Activated CD4-positive, alpha-beta T cell treated with anti-CD3 and anti-CD28 coated beads, Interleukin-2, amount 50 U/mL, for 1 hour (primary cell): ENCODE measurements around the gene SERPINA4.
"Not testable (repeated sequence)": the region's sequence is repeated elsewhere in the genome, so short reads cannot be mapped to it uniquely, and the experiment has no call there.

Source experiments
- DNase-seq: peaks from one replicate; pipeline ENCODE4 v3.0.0-alpha.2; 2020

SERPINA4 gene

DNA sequence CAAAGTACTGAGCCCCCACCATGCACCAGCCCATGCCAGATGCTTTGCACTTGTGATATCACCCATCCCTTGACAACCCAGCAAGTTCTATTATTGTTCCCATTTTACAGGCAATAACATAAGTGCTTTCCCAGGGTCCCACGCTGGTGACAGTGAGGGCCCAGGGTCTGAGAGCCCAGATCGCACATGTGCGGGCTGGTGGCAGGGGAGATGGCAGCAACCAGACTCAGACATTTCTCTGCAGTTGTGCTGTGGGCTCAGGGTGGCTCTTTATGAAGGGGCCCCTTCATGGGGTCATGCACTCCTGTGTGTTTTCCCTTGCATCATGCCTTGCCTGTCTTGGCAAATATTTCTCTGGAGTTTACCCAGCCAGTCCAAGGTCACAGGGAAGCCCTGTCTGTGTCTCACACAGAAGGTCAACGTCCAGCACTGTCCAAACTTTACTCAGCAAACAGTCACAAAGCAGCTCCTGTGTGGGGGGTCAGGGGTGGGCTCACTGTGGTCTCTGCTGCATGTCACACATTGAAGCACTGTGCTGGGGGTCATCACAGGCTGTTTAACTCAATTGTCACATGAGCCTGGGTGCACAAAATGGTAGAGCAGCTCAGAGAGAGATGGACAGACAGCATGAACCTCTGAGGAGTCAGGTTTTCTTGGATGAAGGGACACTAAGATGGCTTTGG, 32.6 kb downstream of the SERPINA4 start:
- DNase-seq, result no peak

DNA sequence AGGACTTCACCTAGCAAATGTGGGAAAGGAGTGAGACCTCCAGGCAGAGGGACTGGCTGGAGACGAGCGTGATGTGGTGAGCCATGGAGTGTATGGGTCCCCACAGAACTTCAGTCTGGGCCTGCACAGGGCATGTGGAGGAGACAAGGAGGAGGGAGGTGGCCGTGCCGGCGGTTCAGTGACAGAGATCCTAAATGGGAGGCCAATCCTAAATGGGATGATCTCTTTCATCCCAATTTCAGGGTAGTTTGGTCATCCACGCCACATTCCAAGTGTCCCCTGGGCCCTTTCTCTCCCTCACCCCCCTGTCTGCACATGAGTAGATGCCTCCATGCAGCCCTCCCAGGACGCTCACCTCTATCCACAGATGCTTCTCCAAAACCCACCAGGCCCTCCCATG, 33.2 kb downstream of the SERPINA4 start:
- no peak for DNase-seq

DNA sequence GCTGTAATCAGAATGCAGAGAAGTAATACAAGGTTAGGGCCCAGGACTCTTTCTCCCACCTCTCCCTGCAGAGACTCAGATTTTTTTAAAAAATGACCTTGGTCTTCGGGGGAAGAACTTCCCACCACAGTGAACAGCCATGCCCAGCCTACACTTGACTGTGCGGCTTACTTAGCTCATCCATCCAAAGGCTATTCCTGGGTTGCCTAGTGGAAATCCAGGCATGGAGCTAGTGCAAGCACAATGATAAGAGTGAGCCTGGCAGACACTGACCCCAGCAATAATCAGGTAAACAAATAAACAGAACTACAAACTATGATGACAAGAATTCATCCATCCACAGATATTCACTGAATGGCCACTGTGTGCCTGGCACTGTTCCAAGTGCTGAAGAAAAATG, 34.7 kb downstream of the SERPINA4 start:
- no peak for DNase-seq

DNA sequence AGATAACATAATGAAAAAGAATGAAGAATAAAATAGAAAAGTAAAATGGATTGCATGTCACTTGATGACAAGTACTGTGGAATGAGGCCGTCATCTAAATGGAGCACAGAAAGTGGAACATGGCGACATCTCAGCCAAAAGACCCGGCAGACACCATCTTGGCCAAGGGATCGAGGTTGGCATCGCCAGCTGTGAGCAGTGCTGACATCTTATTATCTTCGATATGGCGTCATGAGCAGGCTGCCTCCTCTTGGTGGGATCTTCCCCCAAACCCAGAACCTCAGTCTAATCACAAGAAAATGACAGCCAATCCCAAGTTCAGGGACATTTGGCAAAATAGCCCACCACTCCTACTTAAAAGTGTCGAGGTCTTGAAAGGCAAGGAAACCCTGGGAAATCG, 35.1 kb downstream of the SERPINA4 start:
- no peak for DNase-seq

DNA sequence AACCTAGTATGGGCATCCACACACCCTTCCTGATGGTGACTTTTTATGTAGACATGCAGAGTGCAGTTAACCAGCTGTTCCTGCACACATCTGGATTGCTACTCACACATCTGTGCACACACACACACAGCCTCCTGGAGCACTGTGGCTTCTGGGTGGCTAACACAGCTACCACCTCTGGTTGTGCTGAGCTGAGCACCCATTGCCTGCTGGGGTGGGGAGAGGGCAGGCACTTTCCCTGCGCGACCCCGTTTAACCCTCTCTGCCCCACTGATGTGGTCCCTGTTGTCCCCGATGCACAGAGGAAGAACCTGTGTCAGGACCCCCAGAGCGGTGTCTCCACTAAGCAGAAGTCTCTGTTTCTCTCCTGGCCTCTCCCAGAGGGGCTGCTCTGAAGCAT, 36.5 kb downstream of the SERPINA4 start:
- DNase-seq, result no peak

DNA sequence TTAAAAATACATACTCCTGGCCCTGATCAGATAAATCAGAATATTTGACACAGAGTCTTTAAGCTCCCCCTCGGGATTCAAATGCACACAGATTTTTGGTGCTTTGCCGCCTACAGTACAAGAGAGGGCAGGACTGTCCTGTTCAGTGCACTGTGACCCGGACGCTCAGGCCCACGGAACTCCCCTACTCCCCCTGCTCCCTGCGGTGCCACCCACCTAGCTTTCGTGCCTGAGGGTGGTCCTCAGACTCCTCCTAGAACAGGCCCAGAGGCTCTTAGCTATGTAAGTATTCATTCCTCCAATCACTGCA, 37.2 kb downstream of the SERPINA4 start:
- DNase-seq, result no peak

DNA sequence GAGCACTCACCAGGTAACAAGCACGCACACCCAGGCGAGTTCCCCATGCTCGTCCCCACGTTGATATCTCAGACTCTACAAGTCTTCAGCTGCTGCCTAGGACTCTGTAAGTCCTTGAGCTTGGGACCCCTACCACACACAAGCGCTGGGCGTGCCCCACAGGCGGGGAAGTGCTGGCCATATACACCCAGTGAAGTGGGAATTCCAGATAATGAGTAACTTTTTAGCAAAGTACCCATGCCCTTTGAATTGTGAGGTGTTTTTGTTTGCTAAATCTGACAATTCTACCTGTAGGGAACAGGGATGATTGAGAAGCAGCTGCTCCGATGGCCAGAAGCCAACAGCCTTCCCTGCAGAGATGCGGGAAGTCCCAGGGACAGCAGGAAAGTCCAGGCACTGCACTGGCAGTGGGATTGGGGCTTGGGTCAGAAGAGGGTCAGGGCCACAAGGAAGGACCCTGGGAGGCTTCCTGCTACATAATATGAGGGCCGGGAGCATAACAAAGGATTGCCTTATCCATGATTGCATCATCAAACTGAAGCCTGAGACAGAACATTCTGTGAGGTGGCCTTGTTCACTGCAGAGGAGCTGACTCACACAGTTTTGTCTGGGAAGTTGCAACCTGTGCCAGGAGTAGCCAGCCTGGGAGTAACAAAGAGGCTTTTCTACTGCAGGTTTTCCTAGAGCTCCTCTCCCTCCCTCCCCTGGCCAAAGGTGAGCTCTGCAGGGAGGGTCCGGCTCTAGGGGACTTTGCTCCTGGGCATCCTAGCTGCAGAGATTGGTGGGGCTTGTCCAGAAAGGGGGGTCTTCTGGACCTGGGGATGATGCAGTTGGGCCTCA, 37.8 kb downstream of the SERPINA4 start:
- DNase-seq, result no peak

DNA sequence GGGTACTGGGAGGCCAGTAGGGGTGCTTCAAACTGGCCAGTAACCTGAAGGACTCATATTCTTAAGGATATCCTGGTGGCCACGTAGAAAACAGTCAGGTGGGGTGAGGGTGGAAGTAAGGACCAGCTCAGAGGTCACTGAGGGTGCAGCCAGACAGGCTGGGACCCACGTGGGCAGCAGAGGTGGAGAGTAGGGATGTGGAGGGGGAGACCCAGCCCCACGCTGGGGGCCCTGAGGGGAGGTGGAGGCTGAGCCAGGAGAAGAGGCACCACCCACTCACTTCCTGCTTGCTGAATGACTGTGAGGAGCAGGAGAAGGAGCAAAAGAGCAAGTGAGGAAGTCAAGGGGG, 38.4 kb downstream of the SERPINA4 start:
- DNase-seq, result no peak

DNA sequence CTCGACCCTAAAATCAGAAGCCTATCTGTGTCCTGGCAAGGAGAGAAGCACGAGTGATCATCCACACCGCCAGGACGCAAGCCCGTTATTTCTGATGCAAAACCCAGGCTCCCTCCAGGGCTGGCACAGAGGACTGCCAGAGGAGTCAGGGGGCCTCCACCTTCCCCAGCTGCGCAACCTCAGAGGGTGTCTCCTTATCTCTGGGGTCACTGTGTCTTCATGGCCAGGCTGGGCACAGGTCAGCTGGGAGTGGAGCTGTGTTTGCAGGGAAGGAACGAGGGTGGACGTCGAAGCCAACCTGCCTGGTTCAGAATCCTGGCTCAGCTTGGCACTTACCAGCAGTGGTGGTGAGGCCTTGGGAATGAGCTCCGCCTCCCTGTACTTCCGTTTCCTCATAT, 38.9 kb downstream of the SERPINA4 start:
- DNase-seq, result no peak

DNA sequence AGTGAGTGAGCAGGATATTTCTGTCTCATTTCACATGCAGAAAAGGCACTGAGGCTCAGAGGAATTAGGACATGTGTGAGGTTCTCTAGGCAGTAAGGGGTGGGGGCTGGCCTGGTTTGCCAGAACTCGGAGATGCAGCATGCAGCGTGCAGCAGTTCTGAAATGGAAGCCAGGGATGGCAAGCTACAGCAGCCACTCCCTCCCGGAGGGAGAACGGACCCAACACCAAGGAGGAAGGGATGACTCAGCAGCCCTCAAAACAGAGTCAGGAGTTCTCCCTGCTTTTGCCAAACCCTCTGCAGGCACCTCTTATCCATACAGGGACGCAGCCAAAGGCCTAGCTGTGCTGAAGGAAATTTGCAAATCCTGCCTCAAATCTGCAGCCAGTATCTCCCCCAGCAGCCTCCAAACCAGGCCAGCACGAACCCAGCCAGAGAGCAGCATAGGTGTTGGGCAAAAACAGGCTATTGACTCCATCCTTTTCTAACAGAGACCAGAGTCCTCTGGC, 40.7 kb downstream of the SERPINA4 start:
- no peak for DNase-seq

DNA sequence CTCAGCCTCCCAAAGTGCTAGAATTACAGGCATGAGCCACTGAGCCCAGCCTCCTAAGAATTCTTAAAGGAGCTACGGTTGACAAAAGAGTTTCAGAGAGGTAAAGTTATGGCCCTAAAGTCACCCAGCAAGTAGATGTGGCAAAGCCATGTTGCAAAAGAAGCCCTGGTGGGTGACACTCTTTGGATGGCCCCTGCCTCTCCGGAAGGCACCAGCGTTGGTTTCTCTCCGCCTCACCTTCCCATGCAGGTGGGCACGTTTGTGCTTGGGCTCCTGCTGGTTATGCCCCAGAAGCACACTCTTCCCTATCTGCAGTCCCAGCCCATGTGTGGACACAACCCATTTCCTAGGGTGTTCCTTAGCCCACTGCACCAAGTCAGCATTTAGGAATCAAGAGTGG, 41.5 kb downstream of the SERPINA4 start:
- DNase-seq, result no peak

DNA sequence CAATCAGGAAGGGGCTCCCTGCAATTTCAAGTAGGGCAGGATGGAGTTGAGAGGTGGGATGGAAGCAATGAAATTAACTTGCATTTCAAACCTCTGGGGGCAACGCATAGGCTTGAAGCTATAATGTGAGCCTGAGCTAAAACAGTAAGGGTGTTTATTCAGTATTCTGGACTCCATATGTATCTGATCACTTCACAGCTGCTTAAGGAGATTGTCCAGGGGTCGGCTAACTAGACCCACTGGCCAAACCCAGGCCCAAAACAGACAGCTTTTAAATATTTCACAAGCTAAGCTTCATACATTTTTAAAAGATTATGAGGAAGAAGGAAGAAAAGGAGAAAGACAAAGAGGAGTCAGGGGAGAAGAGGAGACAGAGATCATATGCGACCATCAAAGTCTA, 44.1 kb downstream of the SERPINA4 start:
- no peak for DNase-seq

DNA sequence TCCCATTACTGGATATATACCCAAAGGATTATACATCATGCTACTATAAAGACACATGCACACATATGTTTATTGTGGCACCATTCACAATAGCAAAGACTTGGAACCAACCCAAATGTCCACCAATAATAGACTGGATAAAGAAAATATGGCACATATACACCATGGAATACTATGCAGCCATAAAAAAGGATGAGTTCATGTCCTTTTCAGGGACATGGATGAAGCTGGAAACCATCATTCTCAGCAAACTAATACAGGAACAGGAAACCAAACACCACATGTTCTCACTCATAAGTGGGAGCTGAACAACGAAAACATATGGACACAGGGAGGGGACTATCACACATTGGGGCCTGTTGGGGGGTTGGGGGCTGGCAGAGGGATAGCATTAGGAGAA, 47.7 kb downstream of the SERPINA4 start:
- not testable (repeated sequence) for DNase-seq

DNA sequence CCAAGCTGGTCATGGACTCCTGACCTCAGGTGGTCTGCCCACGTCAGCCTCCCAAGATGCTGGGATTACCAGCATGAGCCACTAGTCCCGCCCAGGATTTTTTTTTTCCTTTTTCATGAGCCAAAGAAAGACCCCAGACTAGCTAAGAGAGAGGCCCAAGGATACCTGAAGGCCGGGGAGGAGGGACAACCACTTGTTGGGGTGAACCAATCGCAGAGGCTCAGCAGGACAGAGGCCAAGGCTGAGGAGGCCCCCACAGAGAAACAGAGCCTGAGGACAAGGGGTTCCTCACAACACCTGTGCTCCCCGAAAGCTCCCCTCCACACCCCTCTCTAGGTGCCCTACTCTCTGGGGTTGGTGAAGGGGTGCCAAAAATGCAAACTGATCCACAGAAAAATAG, 49.9 kb downstream of the SERPINA4 start:
- DNase-seq, result no peak

DNA sequence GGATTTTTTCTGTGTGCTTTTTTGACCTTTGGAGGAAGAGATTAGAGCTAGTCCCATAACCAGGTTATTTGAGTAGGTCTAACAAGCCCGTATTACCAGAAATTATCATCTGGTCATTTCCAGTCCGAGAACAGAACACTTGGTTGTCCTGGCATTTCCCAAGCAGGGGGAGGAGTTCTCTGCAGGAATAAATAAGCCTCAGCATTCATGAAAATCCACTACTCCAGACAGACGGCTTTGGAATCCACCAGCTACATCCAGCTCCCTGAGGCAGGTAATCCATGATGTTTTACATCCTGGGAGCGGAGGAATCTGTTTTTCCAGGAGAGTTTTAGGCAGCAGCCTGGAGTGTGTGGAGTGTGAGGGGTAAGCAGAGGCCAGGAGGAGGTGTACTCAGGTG, 50.9 kb downstream of the SERPINA4 start, which contains the start of gene SERPINA3:
Gene SERPINA3, plus strand, starts transcription at position 218 of the 400 bp plus-strand sequence. CDS start 2,051 bp downstream, outside the sequence.
- DNase-seq, result no peak

DNA sequence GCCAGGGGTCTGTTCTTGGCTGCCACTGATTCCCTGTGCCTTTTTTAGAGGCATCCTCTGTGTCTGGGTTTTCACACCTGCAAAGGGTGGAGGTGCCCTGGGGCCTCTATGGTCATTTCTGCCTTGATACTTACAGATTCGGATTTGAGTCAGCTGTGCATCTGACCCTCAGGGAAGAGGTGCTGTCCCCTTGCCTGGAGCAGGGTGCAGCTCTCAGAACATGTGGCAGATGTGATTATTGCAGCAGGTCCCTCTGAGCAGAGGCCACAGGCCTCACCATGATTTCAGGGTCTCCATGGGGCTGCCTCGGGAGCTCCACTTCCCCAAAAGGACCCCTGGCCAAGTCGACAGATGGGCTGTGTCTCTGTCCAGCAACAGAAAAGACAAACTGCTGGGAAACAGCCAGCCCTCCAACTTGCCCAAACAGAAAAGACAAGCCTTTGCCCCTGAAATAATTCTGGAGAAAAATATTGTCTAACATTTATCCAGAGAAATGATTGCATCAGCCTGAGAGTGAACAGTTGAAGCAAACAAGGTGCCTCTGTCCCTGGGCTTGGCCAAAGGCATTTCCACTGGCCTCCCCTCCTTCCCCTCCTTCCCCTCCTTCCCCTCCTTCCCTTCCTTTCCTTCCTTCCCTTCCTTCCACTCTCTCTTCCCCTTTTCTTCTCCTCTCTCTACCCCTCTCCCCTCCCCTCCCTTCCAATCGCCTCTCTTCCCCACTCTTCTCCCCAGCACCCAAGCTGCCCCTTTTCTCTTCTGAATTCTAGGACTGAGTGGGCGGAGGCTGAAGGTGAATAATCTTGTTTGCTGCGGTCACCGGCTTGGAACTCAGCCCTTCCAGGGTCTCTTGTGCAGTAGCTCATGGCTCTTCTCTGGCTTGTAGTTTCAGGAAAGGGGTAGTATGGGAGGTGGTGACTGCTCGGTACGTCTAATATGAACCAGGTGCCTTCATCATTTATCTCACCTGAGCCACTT, 51.6 kb downstream of the SERPINA4 start:
- DNase-seq, result no peak

DNA sequence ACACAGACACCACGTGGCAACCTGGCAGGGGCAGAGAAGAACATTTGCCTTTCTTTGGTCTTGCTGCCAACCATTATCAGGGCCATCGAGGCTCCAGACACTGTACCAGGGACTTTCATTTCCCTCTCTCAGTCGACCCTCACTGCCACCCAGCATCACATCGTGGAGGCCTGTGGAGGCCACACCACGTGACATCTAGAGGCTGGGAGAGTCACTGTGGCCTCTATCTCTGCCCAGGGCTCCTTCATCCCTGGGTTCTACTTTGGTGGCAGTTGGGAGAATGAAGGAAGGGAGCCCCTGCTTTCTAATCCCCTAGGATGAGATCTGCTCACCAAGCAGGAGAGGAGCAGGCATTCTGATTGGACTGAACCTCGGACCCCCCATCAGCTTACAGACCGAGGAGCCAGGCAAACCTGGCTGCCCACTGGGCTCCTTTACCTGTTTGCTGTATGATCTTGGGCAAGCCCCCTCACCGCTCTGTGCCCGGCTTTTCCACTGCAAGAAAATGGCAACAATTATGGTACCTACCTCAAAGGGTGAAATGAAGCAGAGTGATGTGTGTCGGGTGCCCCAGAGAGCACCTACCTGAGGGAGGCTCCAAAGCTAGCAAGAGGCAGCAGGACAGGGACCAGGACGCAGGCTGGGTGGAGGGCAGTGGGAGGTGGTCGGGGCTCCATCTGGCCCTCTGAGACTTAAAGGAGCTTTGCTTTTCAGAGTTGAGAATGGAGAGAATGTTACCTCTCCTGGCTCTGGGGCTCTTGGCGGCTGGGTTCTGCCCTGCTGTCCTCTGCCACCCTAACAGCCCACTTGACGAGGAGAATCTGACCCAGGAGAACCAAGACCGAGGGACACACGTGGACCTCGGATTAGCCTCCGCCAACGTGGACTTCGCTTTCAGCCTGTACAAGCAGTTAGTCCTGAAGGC, 52.7 kb downstream of the SERPINA4 start:
- DNase-seq, result no peak

DNA sequence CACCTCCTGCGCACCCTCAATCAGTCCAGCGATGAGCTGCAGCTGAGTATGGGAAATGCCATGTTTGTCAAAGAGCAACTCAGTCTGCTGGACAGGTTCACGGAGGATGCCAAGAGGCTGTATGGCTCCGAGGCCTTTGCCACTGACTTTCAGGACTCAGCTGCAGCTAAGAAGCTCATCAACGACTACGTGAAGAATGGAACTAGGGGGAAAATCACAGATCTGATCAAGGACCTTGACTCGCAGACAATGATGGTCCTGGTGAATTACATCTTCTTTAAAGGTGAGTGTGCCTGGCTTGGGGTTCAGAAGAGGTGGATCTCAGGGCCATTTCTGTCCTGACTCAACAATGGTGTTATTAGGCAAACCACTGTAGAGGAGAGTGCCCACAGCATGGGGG, 53.6 kb downstream of the SERPINA4 start:
- DNase-seq, result no peak

DNA sequence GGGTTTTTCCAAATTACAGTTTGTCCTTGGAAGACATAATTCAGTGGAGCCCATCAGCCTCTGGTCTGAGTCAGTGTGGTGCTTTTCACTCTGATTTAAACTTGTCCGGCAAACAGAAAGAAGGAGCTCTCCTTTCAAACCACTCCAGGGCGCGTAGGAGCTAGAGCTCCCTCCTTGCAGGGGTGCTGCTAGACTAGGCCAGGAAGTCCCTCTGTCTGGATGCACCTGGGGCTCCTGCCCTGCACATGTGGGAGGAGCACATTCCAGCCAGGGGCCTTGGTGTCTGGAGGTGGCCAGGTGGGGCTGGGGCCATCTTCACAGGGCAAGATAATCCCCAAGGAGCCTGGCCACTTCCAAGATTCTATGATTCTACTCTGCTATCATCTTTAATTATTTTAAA, 54.0 kb downstream of the SERPINA4 start:
- DNase-seq, result no peak

DNA sequence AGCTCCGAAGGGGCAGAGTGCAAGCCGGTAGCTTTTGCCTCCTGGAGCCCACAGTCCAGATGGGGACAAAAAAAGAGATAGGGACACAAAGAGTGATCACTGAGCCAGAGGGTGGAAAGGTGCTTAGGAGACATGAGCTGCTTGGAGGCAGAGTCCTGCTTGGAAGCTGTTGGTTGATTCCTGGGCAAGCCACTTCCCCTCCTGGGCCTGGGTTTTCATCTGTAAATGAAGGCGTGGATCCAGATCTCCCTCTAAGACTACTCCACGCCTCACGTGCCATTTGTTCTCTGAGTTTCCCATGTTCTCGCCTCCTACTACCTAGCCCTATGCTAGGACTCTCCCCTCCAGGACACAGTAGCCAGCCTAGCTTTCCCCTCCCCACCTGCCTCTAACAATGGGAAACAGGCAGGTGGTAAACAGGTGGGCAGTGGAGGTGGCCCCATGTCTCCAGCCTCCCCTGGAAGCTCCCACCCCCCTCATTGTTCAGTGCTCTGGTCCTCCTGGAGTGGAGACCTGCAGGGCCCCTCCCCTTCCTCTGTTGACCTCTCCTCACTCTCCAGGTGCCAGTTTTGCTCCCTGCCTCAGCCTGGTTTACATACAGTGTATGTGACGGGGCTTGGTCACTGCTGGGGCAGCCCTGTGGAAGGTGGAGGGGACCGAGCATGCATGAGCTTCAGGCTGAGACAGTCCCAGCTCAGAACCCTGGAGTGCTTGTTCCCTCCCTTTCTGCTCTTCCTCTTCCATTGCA, 54.8 kb downstream of the SERPINA4 start:
- no peak for DNase-seq

DNA sequence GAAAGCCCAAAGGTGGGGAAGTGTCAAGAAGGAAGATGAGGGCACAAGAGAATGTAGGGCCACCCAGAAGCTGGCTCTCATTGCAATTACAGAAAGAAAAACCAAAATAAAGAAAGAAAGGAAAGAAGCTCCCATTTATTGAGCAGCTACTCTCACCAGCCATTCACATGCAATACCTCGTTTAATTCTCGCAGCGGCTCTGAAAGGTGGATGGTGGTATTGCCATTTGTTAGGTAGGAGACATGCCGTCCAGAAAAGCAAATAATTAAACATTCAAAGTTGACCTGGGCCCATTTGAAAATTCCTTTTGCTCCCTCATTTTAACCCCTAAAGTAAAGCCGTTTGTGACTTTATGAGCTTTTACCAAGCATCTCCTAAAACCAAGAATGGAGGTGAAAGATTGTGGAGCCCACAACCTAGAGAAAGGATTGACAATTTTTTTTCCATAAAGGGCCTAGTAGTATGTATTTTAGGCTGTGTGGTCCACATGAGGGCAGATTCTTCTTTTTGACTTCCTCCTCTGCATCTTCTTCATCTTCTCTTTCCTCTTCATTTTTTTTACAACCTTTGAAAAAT, 56.2 kb downstream of the SERPINA4 start:
- DNase-seq, result no peak
